ENCODE results near the gene EML1.

The EML1 gene

GRCh38 chr14:99874306-99874705, 81.1 kb downstream of the EML1 start:
- no peak for DNase-seq

- no peak for DNase-seq
Observed at GRCh38 chr14:99875421-99875820, 82.2 kb downstream of the EML1 start.

GRCh38 chr14:99875836-99876235, 82.6 kb downstream of the EML1 start:
- DNase-seq: no peak

DNA sequence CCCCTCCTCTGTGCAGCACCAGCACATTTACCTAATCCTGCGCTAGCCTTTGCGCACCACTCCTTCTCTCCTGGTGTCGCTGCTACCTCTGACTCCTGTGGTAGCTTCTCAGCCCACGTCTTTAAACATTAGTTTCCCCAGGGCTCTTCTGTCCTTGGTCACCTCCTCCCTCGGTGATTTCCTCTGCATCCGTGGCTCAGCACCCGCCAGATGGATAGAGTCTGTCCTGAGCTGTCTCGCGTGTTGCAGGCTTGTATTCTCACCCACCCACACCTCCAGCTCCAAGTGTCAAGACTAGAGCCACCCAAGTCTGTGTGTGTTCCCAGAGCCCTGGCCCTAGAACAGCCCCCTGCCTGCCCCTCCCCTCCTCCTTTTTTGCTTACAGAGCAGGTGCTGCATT, 83.2 kb downstream of the EML1 start:
- no peak for DNase-seq

DNA sequence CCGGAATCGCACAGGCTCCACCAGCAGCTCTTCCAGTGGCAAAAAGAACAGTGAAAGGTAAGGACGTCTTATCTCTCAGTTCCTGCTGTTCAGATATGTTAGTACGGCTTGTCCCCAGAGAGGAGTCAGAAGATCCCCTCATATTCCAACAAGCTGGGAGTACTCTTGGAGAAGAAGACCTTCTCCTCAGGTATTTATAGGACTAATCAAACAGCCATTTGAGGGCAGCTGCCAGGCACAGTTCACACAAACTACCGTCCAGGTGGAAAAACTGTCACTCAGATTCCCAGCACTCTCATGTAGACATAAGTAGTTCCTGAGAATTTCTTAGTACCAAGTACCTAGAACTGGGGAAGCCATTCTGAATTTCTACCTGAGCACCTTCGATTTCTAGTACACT, 85.3 kb downstream of the EML1 start:
- DNase-seq: no peak

DNA sequence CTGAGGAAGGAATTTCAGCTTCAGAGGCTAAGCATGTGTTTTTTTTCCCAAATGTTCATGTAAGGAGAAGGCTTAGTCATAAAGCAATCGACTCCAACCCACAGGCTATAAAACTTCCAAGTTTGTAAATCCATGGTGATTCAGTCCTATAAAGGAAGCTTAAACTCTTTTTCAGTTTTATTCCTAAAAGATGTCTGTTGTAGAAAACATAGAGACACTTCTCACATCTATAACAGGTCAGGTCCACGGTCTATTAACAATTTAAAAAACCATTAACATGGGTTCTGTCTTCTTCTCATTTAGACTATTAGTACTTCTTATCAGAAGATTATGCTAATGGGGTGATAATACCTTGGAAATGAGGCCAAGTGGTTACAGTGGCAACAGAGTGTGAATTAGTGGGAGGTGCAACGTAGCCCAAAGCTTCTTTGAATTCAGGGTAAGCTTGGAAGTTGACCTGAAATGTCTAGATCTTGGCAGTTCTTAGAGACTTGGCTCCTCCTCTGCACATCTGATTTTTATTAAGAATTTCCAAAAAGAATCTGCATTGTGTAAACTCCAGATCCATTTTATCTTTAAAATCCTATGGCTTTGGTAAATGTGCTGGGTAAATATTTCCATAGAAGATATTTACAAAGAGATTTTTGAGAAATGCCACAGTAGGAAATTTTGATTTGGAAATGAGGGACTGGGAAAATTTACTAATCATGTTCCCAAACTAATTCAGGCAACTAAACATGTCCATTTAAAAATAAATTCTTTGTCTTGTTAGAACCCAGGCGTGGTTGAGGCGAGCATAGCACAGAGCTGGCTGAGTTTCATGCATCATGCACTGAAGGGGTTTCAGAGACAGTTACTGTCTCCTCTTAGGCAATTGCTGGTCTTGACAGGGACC, 86.4 kb downstream of the EML1 start:
- DNase-seq: no peak

DNA sequence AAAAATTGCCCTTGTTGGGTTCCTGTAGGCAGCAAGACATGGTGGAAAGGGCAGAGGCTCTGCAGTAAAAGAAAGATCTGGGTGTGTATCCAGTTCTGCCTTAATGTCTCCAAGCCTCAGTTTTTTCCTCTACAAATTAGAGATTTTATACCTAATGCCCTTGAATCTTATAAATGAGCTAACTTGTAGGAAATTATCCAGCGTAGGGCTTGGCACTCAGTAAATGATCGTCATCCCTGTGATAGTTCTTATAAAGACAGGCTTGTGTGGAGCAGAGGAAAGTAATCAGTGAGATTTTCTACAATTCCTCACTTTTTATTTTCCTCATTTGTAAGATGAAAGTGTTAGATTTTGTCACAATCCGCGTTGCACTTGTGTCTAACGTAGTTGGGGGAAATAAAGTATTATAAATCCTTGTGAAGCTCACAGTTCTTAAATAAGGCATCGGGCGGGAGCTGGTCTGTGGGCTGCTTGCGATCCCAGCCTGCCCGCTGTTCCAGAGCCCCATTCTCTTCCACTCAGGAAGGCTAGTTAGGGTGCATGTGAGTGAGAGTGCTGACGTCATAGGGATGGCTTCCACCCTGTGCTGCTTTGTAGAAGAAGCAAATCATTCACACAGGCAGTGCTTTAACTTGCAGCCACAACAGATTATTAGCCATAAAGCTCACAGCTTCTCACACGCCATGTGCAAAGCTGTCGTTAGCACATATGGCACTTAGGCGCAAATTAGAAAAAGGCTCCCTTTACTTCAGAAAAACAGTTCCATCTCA, 87.6 kb downstream of the EML1 start:
- DNase-seq: no peak

GRCh38 chr14:99883866-99884650, 90.8 kb downstream of the EML1 start:
- no peak for DNase-seq

- peak; percentile 49 for DNase-seq
Observed at GRCh38 chr14:99884834-99885648, 91.8 kb downstream of the EML1 start.

- no peak for DNase-seq
Observed at GRCh38 chr14:99885649-99885958, 92.4 kb downstream of the EML1 start.

DNA sequence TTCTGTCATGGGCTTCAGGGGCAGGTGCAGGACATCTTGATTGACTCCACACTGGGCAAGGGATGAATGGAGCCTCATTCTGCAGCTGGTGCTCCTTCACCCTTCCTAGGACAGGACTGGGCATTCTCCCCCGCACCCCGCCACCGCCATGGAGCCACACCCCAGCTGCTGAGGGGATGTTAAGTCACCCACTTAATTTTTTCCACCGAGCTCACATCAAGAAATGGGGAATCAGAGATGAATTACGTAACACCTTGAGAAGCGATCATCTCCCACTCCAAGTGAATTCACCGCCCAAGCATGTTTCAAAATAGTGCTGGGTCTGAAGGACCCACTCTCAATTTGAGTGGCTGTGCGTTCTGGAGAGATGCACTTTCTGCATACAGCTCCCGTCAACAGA, 94.2 kb downstream of the EML1 start:
- DNase-seq: no peak

DNA sequence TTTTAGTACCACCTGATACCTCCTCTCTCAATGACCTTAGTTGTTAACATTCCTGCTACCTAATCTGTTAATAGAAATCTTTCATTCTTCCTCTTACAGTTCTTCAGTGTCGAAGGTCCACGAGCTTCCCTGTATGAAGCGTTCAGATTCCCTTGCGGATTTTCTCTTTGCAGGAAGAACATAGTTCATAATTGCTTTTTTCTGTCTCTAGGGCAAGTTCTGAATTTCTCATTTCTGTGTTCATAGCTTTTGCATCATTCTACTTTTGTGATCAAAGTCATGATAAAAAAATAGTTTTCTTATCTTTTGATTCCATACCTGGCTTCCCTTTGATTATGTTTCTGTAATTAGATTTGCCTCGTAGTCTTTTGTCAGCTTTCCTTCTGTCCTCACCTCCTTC, 94.9 kb downstream of the EML1 start:
- no peak for DNase-seq

GRCh38 chr14:99889268-99889667, 96.1 kb downstream of the EML1 start:
- no peak for DNase-seq

- no peak for DNase-seq
Observed at GRCh38 chr14:99891266-99891665, 98.1 kb downstream of the EML1 start.

DNA sequence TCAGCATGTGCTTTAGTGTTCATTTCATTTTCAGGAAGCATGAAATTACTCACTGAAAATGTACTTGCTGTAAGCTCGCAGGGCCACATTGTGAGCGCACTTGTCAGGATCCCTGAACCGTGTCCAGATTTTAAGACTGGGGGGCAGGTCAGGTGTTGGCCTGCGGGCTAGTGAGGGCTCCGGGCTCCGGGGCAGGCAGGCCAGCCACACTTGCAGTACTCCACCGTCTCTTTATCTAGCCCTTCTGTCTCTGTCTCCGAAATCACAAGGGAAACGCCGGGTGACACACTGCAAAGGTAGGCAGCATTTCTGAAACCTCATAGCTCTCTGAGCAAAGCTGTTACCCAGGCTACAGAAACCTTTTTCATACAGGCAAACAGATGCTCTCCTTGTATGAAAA, 98.7 kb downstream of the EML1 start:
- DNase-seq: no peak

DNA sequence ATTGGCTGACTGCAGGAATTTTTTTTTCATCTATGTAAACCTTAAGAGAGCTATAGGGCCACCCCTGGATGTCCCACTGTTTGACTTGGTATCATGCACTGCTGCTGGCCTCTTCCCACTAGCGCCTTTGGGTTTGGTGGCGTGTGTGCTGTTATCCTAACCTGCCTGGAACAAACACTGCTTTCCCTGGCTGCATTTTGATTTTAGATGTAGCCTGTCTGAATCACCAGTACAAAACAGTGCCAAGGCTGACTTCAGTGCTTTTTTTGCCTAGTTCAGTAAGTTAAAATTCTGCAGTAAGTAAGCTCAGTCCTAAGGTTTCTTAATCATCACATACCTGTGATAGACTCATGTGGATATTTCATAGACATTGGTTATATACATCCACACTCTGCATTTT, 99.2 kb downstream of the EML1 start:
- DNase-seq: no peak

- DNase-seq: no peak
Observed at GRCh38 chr14:99896361-99896760, 103.1 kb downstream of the EML1 start.

DNA sequence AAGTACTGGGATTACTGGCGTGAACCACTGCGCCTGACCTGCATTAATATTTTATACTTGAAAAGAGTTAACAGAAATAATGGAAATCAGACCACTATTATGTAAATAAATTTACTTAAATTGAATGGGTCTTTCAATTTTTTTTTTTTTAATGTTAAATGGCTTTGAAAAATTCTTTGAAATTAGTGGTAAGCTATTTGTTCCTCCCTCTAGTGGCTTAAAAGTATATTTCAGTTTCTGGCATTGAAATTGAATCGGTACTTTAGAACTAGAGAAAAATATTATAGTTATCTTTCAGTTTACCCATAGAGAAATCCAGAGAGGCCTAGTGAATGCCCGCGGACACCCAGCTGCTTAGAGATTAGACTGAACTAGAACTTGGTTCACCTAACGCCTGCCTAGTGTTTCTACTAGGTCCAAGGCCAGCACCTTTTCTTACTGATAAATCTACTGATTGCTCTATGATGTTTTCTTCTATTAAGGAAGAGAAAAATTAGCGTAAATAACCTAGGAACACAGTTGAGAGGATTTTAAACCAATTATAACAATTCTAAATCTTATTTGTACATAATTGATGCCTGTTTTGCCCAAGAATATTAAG, 106.5 kb downstream of the EML1 start:
- no peak for DNase-seq

DNA sequence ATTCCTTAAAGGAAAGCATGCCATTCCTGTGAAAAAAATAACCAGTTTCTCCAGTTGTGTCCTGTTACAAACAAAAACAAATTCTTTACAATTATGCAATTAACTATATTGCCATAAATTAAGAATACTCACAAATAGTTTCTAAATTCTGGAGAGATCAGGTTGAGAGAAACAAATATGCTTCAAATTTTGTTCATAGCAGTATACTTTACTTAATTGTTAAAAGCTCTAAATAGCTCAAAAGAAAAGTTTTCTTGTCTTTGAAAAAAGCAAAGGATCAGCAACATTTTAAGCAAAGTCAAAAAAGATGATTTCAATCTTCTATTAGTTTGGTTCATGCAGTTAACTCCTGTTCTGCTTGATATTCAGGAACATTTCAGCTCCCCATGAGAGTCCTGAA, 109.7 kb downstream of the EML1 start:
- DNase-seq: no peak

DNA sequence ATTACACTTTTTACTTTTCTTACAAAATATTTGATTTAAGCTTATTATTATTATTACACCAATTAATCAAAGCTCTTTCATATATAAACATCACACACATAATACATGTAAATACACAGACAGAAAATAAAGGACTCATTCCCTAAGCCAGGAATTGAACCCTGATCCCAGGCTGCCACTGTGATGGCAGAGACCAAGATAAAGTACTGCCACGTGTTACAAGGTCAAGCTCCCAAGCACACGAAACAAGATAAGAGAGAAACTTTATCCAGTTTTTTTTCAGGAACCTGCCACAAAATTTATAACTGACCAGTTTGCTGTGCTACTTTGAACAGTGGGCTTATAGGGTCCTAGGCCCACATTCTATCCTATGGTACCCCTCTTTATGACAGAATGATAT, 111.3 kb downstream of the EML1 start:
- DNase-seq: no peak

DNA sequence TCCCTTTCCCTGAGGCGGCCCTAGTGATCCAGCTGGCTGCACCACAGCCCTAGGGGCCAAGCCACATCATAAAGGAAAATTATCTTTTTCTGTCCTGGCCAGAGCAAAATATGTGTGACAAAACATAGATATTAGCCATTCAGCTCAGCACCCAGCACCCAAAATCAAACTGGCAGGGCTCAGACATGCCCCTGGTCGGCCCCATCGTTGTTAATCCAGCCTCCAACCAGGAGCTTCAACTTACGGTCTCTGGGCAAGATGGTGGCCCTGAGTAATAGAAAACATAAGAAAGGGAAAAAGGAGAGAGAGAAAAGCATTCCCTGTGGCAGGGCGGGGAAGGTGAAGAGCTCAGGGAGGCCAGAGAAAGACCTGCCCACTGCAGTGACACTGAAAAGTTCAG, 111.9 kb downstream of the EML1 start:
- DNase-seq: no peak
